Esophagus muscularis mucosa (tissue), 4 donors: ENCODE data around the gene NUDT3.

Source experiments
- CTCF ChIP-seq, 3 experiments: fragments of 200-600 bp in 2 of 3; fragments of 450-650 bp in 1 of 3; sonication (generic) in 2 of 3; IDR thresholded peaks; one replicate each; pipeline ENCODE4 v1.5.1; 2017 to 2019; ENCODE audit warnings: antibody characterized with exemption in 3 of 3, mild to moderate bottlenecking in 2 of 3, moderate library complexity in 1 of 3
- EP300 ChIP-seq: sonication (generic); formaldehyde crosslinking; IDR thresholded peaks from one replicate; pipeline ENCODE4 v1.6.1; 2017; ENCODE audit warnings: antibody characterized with exemption
- POLR2A ChIP-seq: fragments of 450-650 bp; IDR thresholded peaks from one replicate; pipeline ENCODE4 v1.6.1; 2017; ENCODE audit warnings: antibody characterized with exemption, moderate library complexity, mild to moderate bottlenecking, low read depth
- POLR2AphosphoS5 ChIP-seq, 2 donors: sonication (generic); formaldehyde crosslinking; IDR thresholded peaks; one replicate each; pipeline ENCODE4 v1.6.1; 2017; ENCODE audit warnings: antibody characterized with exemption in 2 of 2

- TF ChIP-seq POLR2A (no peak), CTCF (IDR thresholded peaks at IDR 0.05) (no peak), POLR2AphosphoS5 (IDR thresholded peaks at IDR 0.05) (no peak), EP300 (no peak)
These were observed 103.3 kb downstream of the NUDT3 start for GRCh38 chr6:34289137-34289536.
